H9 (cell line): Measurements from ENCODE around the gene GLI2. TPM values are rescaled to one million over a fixed set of nuclear protein-coding genes. Genes with fewer than 3 reads are reported as not detected.

ENCODE experiments used
- DNase-seq: peaks from one replicate; pipeline ENCODE4 v3.0.0-alpha.2; 2017
- H2AFZ ChIP-seq: one replicate; pipeline ENCODE4 v1.6.1; 2013; ENCODE audit warnings: mild to moderate bottlenecking, low read length, control low read depth, moderate library complexity
- H2AK5ac ChIP-seq: 2 replicates; pipeline ENCODE4 v1.6.1; 2013; ENCODE audit warnings: low read length, control low read depth, mixed read lengths; ENCODE audit not compliant: insufficient read length
- H2BK120ac ChIP-seq: one replicate; pipeline ENCODE4 v1.6.1; 2013; ENCODE audit warnings: low read depth, mild to moderate bottlenecking, low read length, control low read depth, inconsistent platforms; ENCODE audit not compliant: poor library complexity, severe bottlenecking
- H2BK12ac ChIP-seq: 2 replicates; pipeline ENCODE4 v1.6.1; 2013; ENCODE audit warnings: low read length, control low read depth, mixed read lengths, low read depth; ENCODE audit not compliant: insufficient read length
- H2BK15ac ChIP-seq: 2 replicates; pipeline ENCODE4 v1.6.1; 2013; ENCODE audit warnings: low read depth, low read length, control low read depth
- H2BK20ac ChIP-seq: one replicate; pipeline ENCODE4 v1.6.1; 2013; ENCODE audit warnings: low read depth, mild to moderate bottlenecking, low read length, control low read depth, inconsistent platforms; ENCODE audit not compliant: poor library complexity, severe bottlenecking
- H2BK5ac ChIP-seq: 2 replicates; pipeline ENCODE4 v1.6.1; 2013; ENCODE audit warnings: low read length, control low read depth, mixed read lengths; ENCODE audit not compliant: insufficient read length
- H3K14ac ChIP-seq: 2 replicates; pipeline ENCODE4 v1.6.1; 2013; ENCODE audit warnings: low read length, control low read depth; ENCODE audit not compliant: insufficient read depth
- H3K18ac ChIP-seq: 2 replicates; pipeline ENCODE4 v1.6.1; 2013; ENCODE audit warnings: low read depth, mild to moderate bottlenecking, mixed read lengths, low read length, control low read depth; ENCODE audit not compliant: insufficient read length
- H3K23ac ChIP-seq: 2 replicates; pipeline ENCODE4 v1.6.1; 2013; ENCODE audit warnings: low read length, control low read depth, mixed read lengths, low read depth; ENCODE audit not compliant: insufficient read length
- H3K23me2 ChIP-seq: 2 replicates; pipeline ENCODE4 v1.6.1; 2013; ENCODE audit warnings: low read depth, mild to moderate bottlenecking, mixed read lengths, low read length, control low read depth; ENCODE audit not compliant: insufficient read length, poor library complexity, severe bottlenecking
- H3K27ac ChIP-seq: 2 replicates; pipeline ENCODE4 v1.5.1; 2013; ENCODE audit warnings: low read length, control low read depth, mixed read lengths, low read depth; ENCODE audit not compliant: insufficient read length
- H3K27me3 ChIP-seq: 2 replicates; pipeline ENCODE4 v1.6.1; 2013; ENCODE audit warnings: low read length, control low read depth, inconsistent platforms; ENCODE audit not compliant: insufficient read depth
- H3K4ac ChIP-seq: 2 replicates; pipeline ENCODE4 v1.6.1; 2013; ENCODE audit warnings: low read depth, mild to moderate bottlenecking, control low read depth, inconsistent platforms, low read length, moderate library complexity
- H3K4me1 ChIP-seq: 2 replicates; pipeline ENCODE4 v1.6.1; 2013; ENCODE audit warnings: low read length, control low read depth, inconsistent platforms; ENCODE audit not compliant: insufficient read depth
- H3K4me2 ChIP-seq: 2 replicates; pipeline ENCODE4 v1.6.1; 2013; ENCODE audit warnings: low read length, control low read depth, mixed read lengths; ENCODE audit not compliant: insufficient read length, insufficient read depth
- H3K56ac ChIP-seq: 2 replicates; pipeline ENCODE4 v1.6.1; 2013; ENCODE audit warnings: low read depth, mild to moderate bottlenecking, mixed read lengths, low read length, control low read depth; ENCODE audit not compliant: insufficient read length
- H3K79me1 ChIP-seq: 2 replicates; pipeline ENCODE4 v1.6.1; 2013; ENCODE audit warnings: low read depth, mild to moderate bottlenecking, moderate library complexity, low read length, control low read depth, inconsistent platforms; ENCODE audit not compliant: insufficient read depth, poor library complexity, severe bottlenecking
- H3K79me2 ChIP-seq: 2 replicates; pipeline ENCODE4 v1.6.1; 2013; ENCODE audit warnings: low read length, control low read depth, inconsistent platforms; ENCODE audit not compliant: insufficient read depth
- H3K9ac ChIP-seq: 2 replicates; pipeline ENCODE4 v1.6.1; 2013; ENCODE audit warnings: low read length, control low read depth, mixed read lengths; ENCODE audit not compliant: insufficient read length; ENCODE audit errors: extremely low read depth
- H3K9me3 ChIP-seq: one replicate; pipeline ENCODE4 v1.6.1; 2013; ENCODE audit warnings: low read depth, low read length, inconsistent platforms; ENCODE audit not compliant: control insufficient read depth
- H3T11ph ChIP-seq: one replicate; pipeline ENCODE4 v1.6.1; 2013; ENCODE audit warnings: mild to moderate bottlenecking, low read length, control low read depth, inconsistent platforms
- H4K20me1 ChIP-seq: one replicate; pipeline ENCODE4 v1.6.1; 2013; ENCODE audit not compliant: control insufficient read depth, insufficient read length, insufficient read depth
- H4K5ac ChIP-seq: 2 replicates; pipeline ENCODE4 v1.6.1; 2013; ENCODE audit warnings: low read depth, mild to moderate bottlenecking, mixed read lengths, low read length, control low read depth; ENCODE audit not compliant: insufficient read length
- H4K8ac ChIP-seq: replicated peaks from 2 replicates; pipeline ENCODE4 v1.6.1; 2013; ENCODE audit warnings: low read length, control low read depth, mixed read lengths, low read depth; ENCODE audit not compliant: insufficient read length
- H4K91ac ChIP-seq: 2 replicates; pipeline ENCODE4 v1.6.1; 2013; ENCODE audit warnings: low read depth, mild to moderate bottlenecking, moderate library complexity, mixed read lengths, low read length, control low read depth; ENCODE audit not compliant: insufficient read length
- H3K27ac Mint-ChIP-seq, 3 experiments: 2 replicates in 2 of 3; 3 replicates in 1 of 3; pipeline ENCODE4 v1.8.0; 2020 to 2021; ENCODE audit warnings: mixed read lengths in 3 of 3, mild to moderate bottlenecking in 1 of 3, moderate library complexity in 1 of 3
- H3K27me3 Mint-ChIP-seq: 2 replicates; pipeline ENCODE4 v1.8.0; 2021; ENCODE audit warnings: low read depth, mild to moderate bottlenecking, moderate library complexity, mixed read lengths
- H3K36me3 Mint-ChIP-seq, 3 experiments: 2 replicates in 2 of 3; 3 replicates in 1 of 3; pipeline ENCODE4 v1.8.0; 2020 to 2021; ENCODE audit warnings: low read depth in 3 of 3, mixed read lengths in 3 of 3; ENCODE audit not compliant: insufficient read depth in 1 of 3
- H3K4me1 Mint-ChIP-seq, 2 experiments: 2 replicates each; pipeline ENCODE4 v1.8.0; 2020; ENCODE audit warnings: mixed read lengths in 2 of 2
- H3K4me3 Mint-ChIP-seq, 2 experiments: 2 replicates in 1 of 2; 3 replicates in 1 of 2; pipeline ENCODE4 v1.8.0; 2020 to 2021; ENCODE audit warnings: mild to moderate bottlenecking in 2 of 2, mixed read lengths in 2 of 2, moderate library complexity in 1 of 2
- H3K9me3 Mint-ChIP-seq, 2 experiments: 2 replicates in 1 of 2; 3 replicates in 1 of 2; pipeline ENCODE4 v1.8.0; 2020; ENCODE audit warnings: mild to moderate bottlenecking in 2 of 2, mixed read lengths in 2 of 2, moderate library complexity in 1 of 2
- WGBS: extraction: QIAGEN DNeasy Blood & Tissue Kit; methylation state at CpG from one replicate; pipeline ENCODE4 v1.1.7; 2013; ENCODE audit warnings: missing lambda C conversion rate, low lambda C conversion rate, mixed read lengths; ENCODE audit not compliant: insufficient read length; ENCODE audit errors: extremely low coverage; 5-methylcytosine and 5-hydroxymethylcytosine counted together
- total RNA-seq: library from RNA; stranded (reverse); gene quantifications from 2 replicates; pipeline ENCODE4 v1.2.1, GENCODE V29; 2021
- TF ChIP-seq, protein P1 (sequence below): fragments of 200-600 bp; sonication (generic); conservative IDR thresholded peaks from 3 replicates; pipeline ENCODE4 v1.8.0; 2021; ENCODE audit warnings: antibody characterized with exemption, mild to moderate bottlenecking

The GLI2 gene
- total RNA-seq, 1 experiment from 2014 or later, result 56.7 TPM

GRCh38 chr2:120687210-120687609, 48.5 kb upstream of the GLI2 start:
- H3T11ph ChIP-seq, result no peak overlapping the region
- no peaks in the 10 kb centered on the region for H3K23me2 ChIP-seq
- H3K18ac ChIP-seq, result no peak overlapping the region
- Mint-ChIP-seq H3K9me3 (no peaks in the 10 kb centered on the region), H3K4me1 (peaks cover 0 to 5% of the 10 kb centered on the region in 2 experiments; a peak in 3 of 4 replicates), H3K27me3 (peaks cover 72% of the 10 kb centered on the region), H3K4me3 (no peak overlapping the region), H3K27ac (no peak overlapping the region), H3K36me3 (no peaks in the 10 kb centered on the region)
- H3K79me1 ChIP-seq, result no peaks in the 10 kb centered on the region
- no peak overlapping the region for H3K14ac ChIP-seq
- no CpG with 5 or more reads among the region's 2 CpGs for WGBS
- H2BK5ac ChIP-seq, result no peak overlapping the region
- H3K9me3 ChIP-seq, result no peaks in the 10 kb centered on the region
- no peak overlapping the region for H4K5ac ChIP-seq
- H3K27me3 ChIP-seq, result no peaks in the 10 kb centered on the region
- H3K56ac ChIP-seq, result no peak overlapping the region
- no peaks in the 10 kb centered on the region for H3K79me2 ChIP-seq
- H3K4me1 ChIP-seq, result no peaks in the 10 kb centered on the region
- H4K91ac ChIP-seq, result no peak overlapping the region
- no peak overlapping the region for H3K4me2 ChIP-seq
- no peak overlapping the region for H2BK120ac ChIP-seq
- H4K20me1 ChIP-seq, result no peaks in the 10 kb centered on the region
- H4K8ac ChIP-seq, result no peak overlapping the region
- DNase-seq, result no peak
- no peak overlapping the region for H2AFZ ChIP-seq
- H2BK20ac ChIP-seq, result no peak overlapping the region
- no peak overlapping the region for H2BK15ac ChIP-seq
- TF ChIP-seq, protein P1, sequence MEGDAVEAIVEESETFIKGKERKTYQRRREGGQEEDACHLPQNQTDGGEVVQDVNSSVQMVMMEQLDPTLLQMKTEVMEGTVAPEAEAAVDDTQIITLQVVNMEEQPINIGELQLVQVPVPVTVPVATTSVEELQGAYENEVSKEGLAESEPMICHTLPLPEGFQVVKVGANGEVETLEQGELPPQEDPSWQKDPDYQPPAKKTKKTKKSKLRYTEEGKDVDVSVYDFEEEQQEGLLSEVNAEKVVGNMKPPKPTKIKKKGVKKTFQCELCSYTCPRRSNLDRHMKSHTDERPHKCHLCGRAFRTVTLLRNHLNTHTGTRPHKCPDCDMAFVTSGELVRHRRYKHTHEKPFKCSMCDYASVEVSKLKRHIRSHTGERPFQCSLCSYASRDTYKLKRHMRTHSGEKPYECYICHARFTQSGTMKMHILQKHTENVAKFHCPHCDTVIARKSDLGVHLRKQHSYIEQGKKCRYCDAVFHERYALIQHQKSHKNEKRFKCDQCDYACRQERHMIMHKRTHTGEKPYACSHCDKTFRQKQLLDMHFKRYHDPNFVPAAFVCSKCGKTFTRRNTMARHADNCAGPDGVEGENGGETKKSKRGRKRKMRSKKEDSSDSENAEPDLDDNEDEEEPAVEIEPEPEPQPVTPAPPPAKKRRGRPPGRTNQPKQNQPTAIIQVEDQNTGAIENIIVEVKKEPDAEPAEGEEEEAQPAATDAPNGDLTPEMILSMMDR, result no peak
- no peak overlapping the region for H2AK5ac ChIP-seq
- H3K27ac ChIP-seq, result no peak overlapping the region
- no peak overlapping the region for H3K23ac ChIP-seq
- H2BK12ac ChIP-seq, result no peak overlapping the region
- H3K9ac ChIP-seq, result no peak overlapping the region
- no peak overlapping the region for H3K4ac ChIP-seq
